ENCODE data around the gene ADCY6. TPM values are rescaled to one million over a fixed set of nuclear protein-coding genes. Genes with fewer than 3 reads are reported as not detected.

The ADCY6 gene
- total RNA-seq, 1 donor from 2014 or later, result 42.7 TPM

DNA sequence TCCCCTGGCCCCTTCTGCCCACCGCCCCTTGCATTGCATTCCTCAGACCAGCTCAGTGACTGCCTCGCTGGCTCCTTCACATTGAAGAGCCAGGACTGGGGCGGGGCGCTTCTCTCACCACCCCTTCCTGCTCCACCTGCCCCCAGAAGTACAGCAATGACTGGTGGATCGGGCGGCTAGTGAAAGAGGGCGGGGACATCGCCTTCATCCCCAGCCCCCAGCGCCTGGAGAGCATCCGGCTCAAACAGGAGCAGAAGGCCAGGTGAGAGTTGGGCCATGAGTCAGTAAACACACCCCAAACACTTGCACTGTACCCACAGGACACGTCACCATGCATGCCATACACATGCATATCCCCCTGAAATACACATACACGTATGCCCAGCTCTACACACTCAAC is 35.2 kb upstream of the ADCY6 start:
- H3K27me3 ChIP-seq (ENCODE audit: low read depth), result no peaks in the 10 kb centered on the region
- intact Hi-C loops (cut with DNase I), result no loop called here
- TF ChIP-seq, protein P1, sequence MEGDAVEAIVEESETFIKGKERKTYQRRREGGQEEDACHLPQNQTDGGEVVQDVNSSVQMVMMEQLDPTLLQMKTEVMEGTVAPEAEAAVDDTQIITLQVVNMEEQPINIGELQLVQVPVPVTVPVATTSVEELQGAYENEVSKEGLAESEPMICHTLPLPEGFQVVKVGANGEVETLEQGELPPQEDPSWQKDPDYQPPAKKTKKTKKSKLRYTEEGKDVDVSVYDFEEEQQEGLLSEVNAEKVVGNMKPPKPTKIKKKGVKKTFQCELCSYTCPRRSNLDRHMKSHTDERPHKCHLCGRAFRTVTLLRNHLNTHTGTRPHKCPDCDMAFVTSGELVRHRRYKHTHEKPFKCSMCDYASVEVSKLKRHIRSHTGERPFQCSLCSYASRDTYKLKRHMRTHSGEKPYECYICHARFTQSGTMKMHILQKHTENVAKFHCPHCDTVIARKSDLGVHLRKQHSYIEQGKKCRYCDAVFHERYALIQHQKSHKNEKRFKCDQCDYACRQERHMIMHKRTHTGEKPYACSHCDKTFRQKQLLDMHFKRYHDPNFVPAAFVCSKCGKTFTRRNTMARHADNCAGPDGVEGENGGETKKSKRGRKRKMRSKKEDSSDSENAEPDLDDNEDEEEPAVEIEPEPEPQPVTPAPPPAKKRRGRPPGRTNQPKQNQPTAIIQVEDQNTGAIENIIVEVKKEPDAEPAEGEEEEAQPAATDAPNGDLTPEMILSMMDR (IDR thresholded peaks at IDR 0.05), result no peak
- H3K36me3 ChIP-seq, result peaks cover 31% of the 10 kb centered on the region
- no peak overlapping the region for H3K27ac ChIP-seq
- ATAC-seq, result peak; percentile 69 to 74
- peak; percentile 59 for DNase-seq
- no peaks in the 10 kb centered on the region for H3K9me3 ChIP-seq
- H3K4me3 ChIP-seq, result no peak overlapping the region
- H3K4me1 ChIP-seq, result no peaks in the 10 kb centered on the region

DNA sequence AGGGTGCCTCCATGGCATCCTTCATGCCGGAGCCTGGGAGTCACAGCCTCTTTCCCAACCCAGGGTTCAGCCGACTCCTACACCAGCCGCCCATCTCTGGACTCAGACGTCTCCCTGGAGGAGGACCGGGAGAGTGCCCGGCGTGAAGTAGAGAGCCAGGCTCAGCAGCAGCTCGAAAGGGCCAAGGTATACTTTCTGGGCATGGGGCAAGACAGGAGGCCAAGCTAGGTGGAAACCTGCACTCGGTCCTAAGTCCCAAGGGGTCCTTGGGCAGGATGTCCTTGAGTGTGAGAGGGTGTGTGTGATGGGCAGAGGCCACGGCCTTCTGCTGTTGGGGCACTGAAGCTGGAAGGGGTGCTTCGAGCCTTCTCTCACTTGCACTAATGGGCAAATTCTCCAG is 34.4 kb upstream of the ADCY6 start:
- H3K27me3 ChIP-seq (ENCODE audit: low read depth), result no peaks in the 10 kb centered on the region
- DNase-seq (no peak), ATAC-seq (no peak)
- no peaks in the 10 kb centered on the region for H3K9me3 ChIP-seq
- H3K4me1 ChIP-seq, result no peaks in the 10 kb centered on the region
- peaks cover 23% of the 10 kb centered on the region for H3K36me3 ChIP-seq
- TF ChIP-seq, protein P1 (IDR thresholded peaks at IDR 0.05), result no peak
- no peak overlapping the region for H3K27ac ChIP-seq
- H3K4me3 ChIP-seq, result no peak overlapping the region
- intact Hi-C loops (cut with DNase I), result no loop called here

DNA sequence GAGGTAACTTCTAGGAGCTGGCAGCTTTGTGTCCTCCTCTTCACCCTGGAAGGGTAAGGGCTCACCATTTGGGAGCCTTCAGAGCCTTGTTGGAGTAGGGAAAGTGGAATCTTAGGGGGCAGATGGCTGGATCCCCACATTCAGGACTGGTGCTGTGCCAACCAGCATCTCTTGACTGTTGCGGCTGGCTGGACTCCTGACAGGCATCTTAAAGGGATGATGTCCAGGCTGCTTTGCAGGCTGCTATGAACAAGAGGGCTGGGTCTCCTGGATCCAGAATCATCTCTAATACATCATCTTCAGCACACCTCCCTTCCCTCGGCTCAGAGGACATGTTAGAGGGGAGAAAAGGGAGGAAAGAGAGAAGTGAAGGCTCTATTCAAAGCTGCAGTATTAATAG is 33.8 kb upstream of the ADCY6 start:
- Histone ChIP-seq H3K27me3 (ENCODE audit: low read depth) (no peaks in the 10 kb centered on the region), H3K4me1 (peaks cover 5% of the 10 kb centered on the region), H3K9me3 (no peaks in the 10 kb centered on the region), H3K27ac (no peak overlapping the region), H3K4me3 (no peak overlapping the region), H3K36me3 (peaks cover 17% of the 10 kb centered on the region)
- ATAC-seq, result no peak
- intact Hi-C loops (cut with DNase I), result no loop called here
- no peak for DNase-seq
- TF ChIP-seq, protein P1 (IDR thresholded peaks at IDR 0.05), result no peak

DNA sequence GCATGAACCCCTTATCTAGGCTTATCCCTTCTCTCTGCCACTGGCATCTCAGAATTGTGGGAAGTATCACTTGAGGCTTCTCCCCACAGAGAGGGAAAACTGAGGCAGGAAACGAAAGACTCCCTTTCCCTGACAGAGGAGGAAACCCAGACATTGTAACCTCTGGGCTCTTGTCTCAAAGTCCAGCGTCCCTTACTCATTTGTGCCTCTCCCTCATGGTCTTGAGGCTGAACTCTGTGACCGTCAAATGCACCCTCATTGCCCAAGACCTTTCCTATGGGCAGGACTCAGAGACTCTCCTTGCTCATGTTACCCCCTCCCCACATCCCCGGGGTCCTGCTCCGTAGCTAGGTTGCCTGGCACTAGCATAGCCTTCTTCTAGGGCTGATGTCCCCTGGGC is 33.2 kb upstream of the ADCY6 start:
- no peak overlapping the region for H3K27ac ChIP-seq
- peaks cover 11% of the 10 kb centered on the region for H3K4me1 ChIP-seq
- no peaks in the 10 kb centered on the region for H3K9me3 ChIP-seq
- H3K27me3 ChIP-seq (ENCODE audit: low read depth), result no peaks in the 10 kb centered on the region
- no peak overlapping the region for H3K4me3 ChIP-seq
- intact Hi-C loops (cut with DNase I), result no loop called here
- ATAC-seq (no peak), DNase-seq (no peak)
- H3K36me3 ChIP-seq, result peaks cover 12% of the 10 kb centered on the region
- TF ChIP-seq, protein P1 (IDR thresholded peaks at IDR 0.05), result no peak

DNA sequence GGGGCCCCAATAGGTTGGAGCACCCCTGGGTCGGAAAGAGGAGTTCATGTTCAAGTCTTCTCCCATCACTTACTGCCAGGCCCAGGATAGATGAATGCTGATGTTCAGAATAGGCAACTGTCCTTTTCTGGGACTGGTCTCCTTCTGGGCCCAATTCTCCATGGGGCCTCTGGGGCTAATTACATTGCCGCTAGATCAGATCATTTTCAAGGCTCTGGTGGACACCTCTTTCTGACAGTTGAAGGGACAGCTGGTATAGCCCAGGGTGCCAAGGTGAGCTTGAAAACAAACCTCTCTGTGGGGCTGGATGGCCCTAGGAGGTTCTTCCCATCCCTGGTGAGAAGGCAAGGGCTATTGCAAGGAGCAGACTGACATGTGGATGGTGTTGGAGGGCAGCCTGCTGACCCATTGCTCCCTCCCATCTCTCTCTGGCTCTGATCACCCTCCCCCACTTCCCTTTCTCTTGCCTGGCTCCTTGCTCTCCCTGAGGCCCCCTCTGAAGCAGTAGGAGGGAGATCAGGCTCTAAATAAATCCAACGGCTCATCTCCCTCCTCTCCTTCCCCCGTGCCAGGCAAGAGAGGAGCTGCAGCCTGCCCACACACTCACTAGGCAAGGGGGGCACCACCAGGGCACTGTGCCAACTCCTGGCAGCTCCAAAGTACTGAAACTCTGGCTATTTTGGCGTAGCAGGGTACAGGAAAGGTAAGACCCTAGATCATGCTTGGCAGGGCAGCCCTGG is 31.3 kb upstream of the ADCY6 start:
- intact Hi-C loops (cut with DNase I), result no loop called here
- no peak for ATAC-seq
- no peak overlapping the region for H3K27ac ChIP-seq

More for the DNA sequence above, 31.3 kb upstream of the ADCY6 start:
- TF ChIP-seq, protein P1 (IDR thresholded peaks at IDR 0.05), result no peak
- Histone ChIP-seq H3K36me3 (no peaks in the 10 kb centered on the region), H3K27me3 (ENCODE audit: low read depth) (no peaks in the 10 kb centered on the region), H3K4me3 (no peak overlapping the region), H3K9me3 (no peaks in the 10 kb centered on the region), H3K4me1 (peaks cover 24% of the 10 kb centered on the region)
- DNase-seq, result no peak
